K562 (cell line): ENCODE measurements around the gene FAM187B. TPM values are rescaled to one million over a fixed set of nuclear protein-coding genes. Genes with fewer than 3 reads are reported as not detected.

Experiments used
- CHD1 ChIP-seq: fragments of 200-600 bp; sonication (generic); IDR thresholded peaks from one replicate; pipeline ENCODE4 v1.6.1; 2012; ENCODE audit warnings: mild to moderate bottlenecking, moderate library complexity, low read length, inconsistent platforms
- CREB1 ChIP-seq, 2 experiments: sonication (generic) in 1 of 2; formaldehyde crosslinking in 1 of 2; IDR thresholded peaks; 2 replicates each; pipeline versions ENCODE4 v1.6.1 to v1.8.0; 2012 to 2022; ENCODE audit warnings: inconsistent platforms in 1 of 2, mild to moderate bottlenecking in 1 of 2, missing genetic modification reagents in 1 of 2, moderate library complexity in 1 of 2
- DPF2 ChIP-seq: fragments of 450-650 bp; IDR thresholded peaks from 2 replicates; pipeline ENCODE4 v1.6.1; 2016
- GABPA ChIP-seq: fragments of 200-800 bp; sonication (Bioruptor generic); conservative IDR thresholded peaks from 2 replicates; pipeline ENCODE4 v1.6.1; 2016; ENCODE audit warnings: low read depth, missing genetic modification characterization, missing compliant biosample characterization
- KLF1 ChIP-seq: fragments of 450-650 bp; IDR thresholded peaks from 2 replicates; pipeline ENCODE4 v1.6.1; 2016; ENCODE audit warnings: missing genetic modification characterization, missing compliant biosample characterization
- NFE2L1 ChIP-seq: fragments of 450-650 bp; IDR thresholded peaks from 2 replicates; pipeline ENCODE4 v1.6.1; 2016; ENCODE audit warnings: missing genetic modification characterization, low read depth, mild to moderate bottlenecking, missing compliant biosample characterization, moderate library complexity, borderline replicate concordance
- PHF21A ChIP-seq: fragments of 450-650 bp; IDR thresholded peaks from 2 replicates; pipeline ENCODE4 v1.6.1; 2017; ENCODE audit warnings: low read depth, borderline replicate concordance
- PRPF4 ChIP-seq: fragments of 200-400 bp; formaldehyde crosslinking; IDR thresholded peaks from one replicate; pipeline ENCODE4 v1.6.1; 2017; ENCODE audit warnings: low read length, low read depth, mild to moderate bottlenecking; ENCODE audit not compliant: insufficient read depth, poor library complexity, severe bottlenecking
- SIX5 ChIP-seq, 2 experiments: IDR thresholded peaks; 2 replicates each; pipeline ENCODE4 v1.6.1; 2011; ENCODE audit warnings: low read length in 2 of 2, borderline replicate concordance in 1 of 2, low read depth in 1 of 2, mild to moderate bottlenecking in 1 of 2, moderate library complexity in 1 of 2; ENCODE audit not compliant: insufficient read depth in 1 of 2
- TOE1 ChIP-seq, 2 experiments: fragments of 450-650 bp in 1 of 2; sonication (generic) in 1 of 2; formaldehyde crosslinking in 1 of 2; IDR thresholded peaks; 2 replicates each; pipeline versions ENCODE4 v1.7.1 to v1.8.0; 2016 to 2022; ENCODE audit warnings: borderline replicate concordance in 2 of 2, mild to moderate bottlenecking in 2 of 2, antibody characterized with exemption in 1 of 2, inconsistent platforms in 1 of 2, low read depth in 1 of 2, missing genetic modification reagents in 1 of 2, moderate library complexity in 1 of 2
- U2AF1 ChIP-seq: fragments of 200-400 bp; formaldehyde crosslinking; optimal IDR thresholded peaks from 2 replicates; pipeline ENCODE3; 2017; ENCODE audit warnings: mild to moderate bottlenecking, low read depth, low read length, moderate library complexity
- ZBTB7A ChIP-seq: IDR thresholded peaks from 2 replicates; pipeline ENCODE4 v1.6.1; 2011; ENCODE audit warnings: low read depth, mild to moderate bottlenecking, low read length, moderate library complexity, borderline replicate concordance; ENCODE audit not compliant: control insufficient read depth
- ZNF354B ChIP-seq: fragments of 250-450 bp; sonication (Bioruptor Pico); IDR thresholded peaks from 2 replicates; pipeline ENCODE4 v1.4.0; 2020
- polyA plus RNA-seq, 8 experiments: library from polyadenylated mRNA; depleted of rRNA in 4 of 8; stranded (reverse) in 5 of 8; unstranded in 3 of 8; fragments of >200 nt; fragmentation: Nextera tagmentation in 2 of 8; fragmentation: Illumina TruSeq in 1 of 8; extraction: Ambion mirVana in 2 of 8; extraction: Trizol in 1 of 8; gene quantifications; 2 replicates each; pipeline versions ENCODE4 v1.2.1 to v1.2.3, GENCODE V29; 2011 to 2014; ENCODE audit warnings: inconsistent platforms in 1 of 8, missing spikeins in 1 of 8
- total RNA-seq, 7 experiments: library from RNA; depleted of rRNA in 6 of 7; stranded (reverse); fragments of >200 nt in 6 of 7; fragmentation: Illumina TruSeq in 2 of 7; extraction: Trizol in 2 of 7; gene quantifications; 2 replicates each; pipeline versions ENCODE4 v1.2.1 to v1.2.3, GENCODE V29; 2011 to 2021; ENCODE audit warnings: low replicate concordance in 1 of 7
- TF ChIP-seq, protein P1 (sequence below): sonication (generic); IDR thresholded peaks from 2 replicates; pipeline ENCODE4 v1.6.1; 2016
- TF ChIP-seq, protein P2 (sequence below), 2 experiments: fragments of 450-650 bp; conservative IDR thresholded peaks; 2 replicates each; pipeline ENCODE4 v1.6.1; 2017; ENCODE audit warnings: mild to moderate bottlenecking in 2 of 2, moderate library complexity in 2 of 2

Gene FAM187B
- total and polyA plus RNA-seq, 9 of the 15 experiments (the other 6 are each of a cell fraction or from before 2014, with no cell fraction given): 0.04 to 0.09 TPM; not detected in 7

DNA sequence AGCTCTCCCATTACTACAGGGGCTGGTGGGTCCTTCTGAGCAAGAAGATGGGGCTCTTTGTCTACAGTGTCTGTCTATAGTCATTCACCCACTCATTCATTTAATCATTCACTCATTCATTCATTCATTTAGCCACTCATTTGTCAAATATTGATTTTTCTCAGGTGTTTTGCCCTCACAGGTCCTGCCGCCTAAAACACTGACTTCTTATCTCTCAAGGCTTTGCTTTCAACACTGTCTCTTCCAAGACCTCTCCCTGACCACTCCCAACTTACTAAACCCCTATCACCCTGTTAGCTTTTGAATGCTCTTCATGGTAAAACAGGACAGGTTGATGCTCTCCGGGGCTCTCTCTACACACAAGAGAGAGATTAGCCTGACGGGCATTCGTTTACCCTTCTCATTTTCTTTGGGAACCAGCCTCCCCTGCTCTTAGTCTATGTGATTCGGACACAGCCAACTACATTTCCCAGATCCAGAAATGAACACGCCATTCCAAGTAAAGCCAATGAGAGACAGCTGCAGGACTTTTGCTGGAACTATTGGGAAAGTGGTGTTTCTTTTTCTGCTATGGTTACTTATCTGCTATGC is 22.7 kb downstream of the FAM187B start (continued):
- no peak for TF ChIP-seq KLF1 (tag)
- TF ChIP-seq, protein P1, sequence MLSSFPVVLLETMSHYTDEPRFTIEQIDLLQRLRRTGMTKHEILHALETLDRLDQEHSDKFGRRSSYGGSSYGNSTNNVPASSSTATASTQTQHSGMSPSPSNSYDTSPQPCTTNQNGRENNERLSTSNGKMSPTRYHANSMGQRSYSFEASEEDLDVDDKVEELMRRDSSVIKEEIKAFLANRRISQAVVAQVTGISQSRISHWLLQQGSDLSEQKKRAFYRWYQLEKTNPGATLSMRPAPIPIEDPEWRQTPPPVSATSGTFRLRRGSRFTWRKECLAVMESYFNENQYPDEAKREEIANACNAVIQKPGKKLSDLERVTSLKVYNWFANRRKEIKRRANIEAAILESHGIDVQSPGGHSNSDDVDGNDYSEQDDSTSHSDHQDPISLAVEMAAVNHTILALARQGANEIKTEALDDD: no peak
- no peak for TF ChIP-seq PHF21A
- no peak for TF ChIP-seq PRPF4
- no peak for TF ChIP-seq NFE2L1 (tag)
- TF ChIP-seq GABPA: no peak
- TF ChIP-seq TOE1 (IDR thresholded peaks at IDR 0.05; ENCODE audit: borderline replicate concordance): no peak
- no peak for TF ChIP-seq TOE1 (CRISPR knock-in tag; IDR thresholded peaks at IDR 0.05; ENCODE audit: borderline replicate concordance, low read depth)
- no peak for TF ChIP-seq U2AF1
- no peak for TF ChIP-seq ZBTB7A
- no peak for TF ChIP-seq CREB1 (IDR thresholded peaks at IDR 0.05)
- peak; percentile 42; the same call in 1 of the 2 replicates for TF ChIP-seq CREB1 (CRISPR knock-in tag; IDR thresholded peaks at IDR 0.05)
- TF ChIP-seq, protein P2, sequence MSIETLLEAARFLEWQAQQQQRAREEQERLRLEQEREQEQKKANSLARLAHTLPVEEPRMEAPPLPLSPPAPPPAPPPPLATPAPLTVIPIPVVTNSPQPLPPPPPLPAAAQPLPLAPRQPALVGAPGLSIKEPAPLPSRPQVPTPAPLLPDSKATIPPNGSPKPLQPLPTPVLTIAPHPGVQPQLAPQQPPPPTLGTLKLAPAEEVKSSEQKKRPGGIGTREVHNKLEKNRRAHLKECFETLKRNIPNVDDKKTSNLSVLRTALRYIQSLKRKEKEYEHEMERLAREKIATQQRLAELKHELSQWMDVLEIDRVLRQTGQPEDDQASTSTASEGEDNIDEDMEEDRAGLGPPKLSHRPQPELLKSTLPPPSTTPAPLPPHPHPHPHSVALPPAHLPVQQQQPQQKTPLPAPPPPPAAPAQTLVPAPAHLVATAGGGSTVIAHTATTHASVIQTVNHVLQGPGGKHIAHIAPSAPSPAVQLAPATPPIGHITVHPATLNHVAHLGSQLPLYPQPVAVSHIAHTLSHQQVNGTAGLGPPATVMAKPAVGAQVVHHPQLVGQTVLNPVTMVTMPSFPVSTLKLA (conservative IDR thresholded peaks at IDR 0.05): peak in 1 of 2 experiments; percentile 7; a peak in 1 of 4 replicates
- no peak for TF ChIP-seq DPF2
- TF ChIP-seq ZNF354B (CRISPR knock-in tag): no peak
- no peak for TF ChIP-seq SIX5 (IDR thresholded peaks at IDR 0.05; ENCODE audit: borderline replicate concordance in 1 of 2, insufficient read depth in 1 of 2, low read depth in 1 of 2, low read length in 2 of 2)
- TF ChIP-seq CHD1: no peak
